HL-60 (cell line): ENCODE results near the gene CHMP5.

Experiments
- GABPA ChIP-seq: IDR thresholded peaks from 2 replicates; pipeline ENCODE4 v1.6.1; 2012; ENCODE audit warnings: low read depth
- POLR2AphosphoS5 ChIP-seq: IDR thresholded peaks from 2 replicates; pipeline ENCODE4 v1.6.1; 2012; ENCODE audit warnings: low read depth
- SPI1 ChIP-seq: IDR thresholded peaks from 2 replicates; pipeline ENCODE4 v1.6.1; 2012; ENCODE audit warnings: low read depth, mild to moderate bottlenecking, borderline replicate concordance
- TF ChIP-seq, protein P1 (sequence below): IDR thresholded peaks from one replicate; pipeline ENCODE4 v1.5.1; 2011; ENCODE audit warnings: low read length, control low read depth, inconsistent platforms; ENCODE audit not compliant: insufficient read depth
- TF ChIP-seq, protein P2 (sequence below): IDR thresholded peaks from 2 replicates; pipeline ENCODE4 v1.6.1; 2012; ENCODE audit warnings: low read depth; ENCODE audit not compliant: insufficient replicate concordance

DNA sequence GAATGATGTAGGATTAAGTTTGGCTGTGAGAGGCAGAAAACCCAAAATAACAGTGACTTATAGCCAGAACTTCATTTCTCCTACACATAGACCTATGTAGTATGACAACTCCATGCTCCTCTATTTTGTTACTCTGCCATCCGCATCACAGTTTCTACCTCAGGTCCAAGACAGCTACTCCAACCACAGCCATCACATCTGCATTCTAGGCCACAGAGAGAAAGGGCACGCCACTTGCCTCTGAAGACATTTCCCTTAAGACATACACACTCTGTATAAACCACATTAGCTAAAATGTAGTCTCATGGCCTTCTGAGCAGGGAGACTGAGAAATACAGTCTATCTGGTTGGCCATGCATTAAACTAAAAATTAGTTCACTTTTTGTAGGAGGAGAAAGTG lies 14.9 kb upstream of the CHMP5 start:
- TF ChIP-seq, protein P1, sequence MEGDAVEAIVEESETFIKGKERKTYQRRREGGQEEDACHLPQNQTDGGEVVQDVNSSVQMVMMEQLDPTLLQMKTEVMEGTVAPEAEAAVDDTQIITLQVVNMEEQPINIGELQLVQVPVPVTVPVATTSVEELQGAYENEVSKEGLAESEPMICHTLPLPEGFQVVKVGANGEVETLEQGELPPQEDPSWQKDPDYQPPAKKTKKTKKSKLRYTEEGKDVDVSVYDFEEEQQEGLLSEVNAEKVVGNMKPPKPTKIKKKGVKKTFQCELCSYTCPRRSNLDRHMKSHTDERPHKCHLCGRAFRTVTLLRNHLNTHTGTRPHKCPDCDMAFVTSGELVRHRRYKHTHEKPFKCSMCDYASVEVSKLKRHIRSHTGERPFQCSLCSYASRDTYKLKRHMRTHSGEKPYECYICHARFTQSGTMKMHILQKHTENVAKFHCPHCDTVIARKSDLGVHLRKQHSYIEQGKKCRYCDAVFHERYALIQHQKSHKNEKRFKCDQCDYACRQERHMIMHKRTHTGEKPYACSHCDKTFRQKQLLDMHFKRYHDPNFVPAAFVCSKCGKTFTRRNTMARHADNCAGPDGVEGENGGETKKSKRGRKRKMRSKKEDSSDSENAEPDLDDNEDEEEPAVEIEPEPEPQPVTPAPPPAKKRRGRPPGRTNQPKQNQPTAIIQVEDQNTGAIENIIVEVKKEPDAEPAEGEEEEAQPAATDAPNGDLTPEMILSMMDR = no peak
- TF ChIP-seq POLR2AphosphoS5 (no peak), SPI1 (no peak), GABPA (no peak)
- TF ChIP-seq, protein P2, sequence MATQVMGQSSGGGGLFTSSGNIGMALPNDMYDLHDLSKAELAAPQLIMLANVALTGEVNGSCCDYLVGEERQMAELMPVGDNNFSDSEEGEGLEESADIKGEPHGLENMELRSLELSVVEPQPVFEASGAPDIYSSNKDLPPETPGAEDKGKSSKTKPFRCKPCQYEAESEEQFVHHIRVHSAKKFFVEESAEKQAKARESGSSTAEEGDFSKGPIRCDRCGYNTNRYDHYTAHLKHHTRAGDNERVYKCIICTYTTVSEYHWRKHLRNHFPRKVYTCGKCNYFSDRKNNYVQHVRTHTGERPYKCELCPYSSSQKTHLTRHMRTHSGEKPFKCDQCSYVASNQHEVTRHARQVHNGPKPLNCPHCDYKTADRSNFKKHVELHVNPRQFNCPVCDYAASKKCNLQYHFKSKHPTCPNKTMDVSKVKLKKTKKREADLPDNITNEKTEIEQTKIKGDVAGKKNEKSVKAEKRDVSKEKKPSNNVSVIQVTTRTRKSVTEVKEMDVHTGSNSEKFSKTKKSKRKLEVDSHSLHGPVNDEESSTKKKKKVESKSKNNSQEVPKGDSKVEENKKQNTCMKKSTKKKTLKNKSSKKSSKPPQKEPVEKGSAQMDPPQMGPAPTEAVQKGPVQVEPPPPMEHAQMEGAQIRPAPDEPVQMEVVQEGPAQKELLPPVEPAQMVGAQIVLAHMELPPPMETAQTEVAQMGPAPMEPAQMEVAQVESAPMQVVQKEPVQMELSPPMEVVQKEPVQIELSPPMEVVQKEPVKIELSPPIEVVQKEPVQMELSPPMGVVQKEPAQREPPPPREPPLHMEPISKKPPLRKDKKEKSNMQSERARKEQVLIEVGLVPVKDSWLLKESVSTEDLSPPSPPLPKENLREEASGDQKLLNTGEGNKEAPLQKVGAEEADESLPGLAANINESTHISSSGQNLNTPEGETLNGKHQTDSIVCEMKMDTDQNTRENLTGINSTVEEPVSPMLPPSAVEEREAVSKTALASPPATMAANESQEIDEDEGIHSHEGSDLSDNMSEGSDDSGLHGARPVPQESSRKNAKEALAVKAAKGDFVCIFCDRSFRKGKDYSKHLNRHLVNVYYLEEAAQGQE = no peak
